ENCODE data around the gene C3orf22. TPM values are rescaled to one million over a fixed set of nuclear protein-coding genes. Genes with fewer than 3 reads are reported as not detected.

Gene C3orf22
- total RNA-seq, 1 experiment from 2014 or later, result not detected

GRCh38 chr3:126519506-126520455, 39.0 kb downstream of the C3orf22 start:
- in situ Hi-C loops (cut with HindIII; ENCODE audit: low pct_unique_long_range_greater_than_20kb, low sequenced_read_pairs), result no loop called here
- no peak for DNase-seq (ENCODE audit: low read depth)

DNA sequence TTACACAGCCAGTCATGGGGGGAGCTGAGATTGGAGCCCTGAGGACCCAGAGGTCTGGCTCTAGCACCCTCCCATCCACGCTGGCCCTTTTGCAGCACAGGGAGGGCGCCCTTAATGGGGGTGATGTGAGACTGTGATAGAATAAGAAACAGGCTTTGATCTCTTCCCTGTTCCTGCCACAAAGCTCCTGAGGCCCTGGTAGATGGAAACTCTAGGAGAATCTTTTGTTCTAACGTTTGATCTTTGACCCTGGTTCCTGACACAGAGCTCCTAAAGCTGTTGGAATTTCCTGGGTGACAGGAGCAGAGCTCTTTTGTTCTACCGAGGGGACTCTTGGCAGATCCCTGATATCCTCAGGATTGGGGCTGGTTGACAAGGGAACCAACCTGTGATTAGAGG, 40.0 kb downstream of the C3orf22 start:
- DNase-seq (ENCODE audit: low read depth), result no peak
- in situ Hi-C loops (cut with HindIII; ENCODE audit: low pct_unique_long_range_greater_than_20kb, low sequenced_read_pairs), result no loop called here

DNA sequence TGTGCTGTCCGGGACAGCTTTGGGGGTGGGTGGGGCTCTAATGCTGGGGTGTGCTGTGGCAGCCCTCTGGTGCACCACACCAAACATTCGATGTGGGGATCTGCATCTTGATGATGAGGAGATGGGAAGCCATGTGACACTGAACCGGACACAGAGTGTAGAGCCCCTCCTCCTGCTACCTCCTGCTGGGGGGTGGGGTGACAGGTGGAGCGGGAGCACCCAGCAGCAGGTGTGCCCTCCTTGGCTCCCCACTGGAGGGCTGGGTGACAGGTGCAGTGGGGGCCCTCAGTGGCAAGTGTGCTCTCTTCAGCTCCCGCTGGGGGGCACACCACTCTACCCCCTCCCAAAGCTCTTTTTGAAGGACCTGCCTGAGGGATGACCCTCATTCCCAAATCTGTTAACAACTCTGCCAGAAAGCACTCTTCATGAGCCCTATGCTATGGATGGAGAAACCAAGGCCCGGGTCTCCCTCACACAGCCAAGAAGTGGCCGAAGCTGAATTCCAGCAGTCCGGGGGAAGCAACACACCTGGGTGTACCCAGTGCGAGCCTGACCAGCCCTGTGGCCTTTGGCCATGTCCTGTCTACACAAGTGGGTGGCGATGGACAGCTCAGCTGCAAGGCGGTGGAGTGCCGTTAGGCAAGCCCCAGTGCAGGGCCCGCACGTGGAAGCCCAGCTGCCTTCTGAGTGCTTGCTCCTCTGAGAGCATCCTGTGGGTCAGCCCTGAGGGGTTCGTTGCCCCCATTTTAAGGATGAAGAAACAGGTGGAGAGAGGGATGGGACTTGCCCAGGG, 40.5 kb downstream of the C3orf22 start:
- in situ Hi-C loops (cut with HindIII; ENCODE audit: low pct_unique_long_range_greater_than_20kb, low sequenced_read_pairs), result no loop called here

GRCh38 chr3:126517291-126517951, 41.3 kb downstream of the C3orf22 start, which contains the start of gene UROC1:
UROC1 (minus strand) TSS chr3:126517773; CDS start chr3:126517719, 54 bp downstream.
- in situ Hi-C loops (cut with HindIII; ENCODE audit: low pct_unique_long_range_greater_than_20kb, low sequenced_read_pairs), result no loop called here
- DNase-seq (ENCODE audit: low read depth), result no peak

More for the DNA sequence above, 40.5 kb downstream of the C3orf22 start:
- DNase-seq (ENCODE audit: low read depth), result no peak

DNA sequence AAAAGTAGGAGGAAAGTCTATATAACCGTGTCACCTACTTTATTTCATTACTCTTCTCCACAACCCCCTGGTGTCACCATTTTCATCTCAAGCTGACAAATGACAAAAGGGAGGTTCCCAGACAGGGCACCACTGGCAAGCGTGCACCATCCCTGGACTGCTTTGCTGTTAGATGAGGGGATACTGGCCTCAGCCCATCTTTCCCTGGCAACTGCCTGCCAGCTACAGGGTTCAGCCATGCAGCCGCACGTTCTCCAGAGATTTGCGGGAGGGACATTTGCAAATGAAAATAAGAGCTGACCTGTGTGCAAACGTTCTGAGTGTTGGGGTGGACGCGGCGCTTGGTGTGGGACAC, 41.8 kb downstream of the C3orf22 start:
- DNase-seq (ENCODE audit: low read depth), result no peak
- in situ Hi-C loops (cut with HindIII; ENCODE audit: low pct_unique_long_range_greater_than_20kb, low sequenced_read_pairs), result no loop called here

DNA sequence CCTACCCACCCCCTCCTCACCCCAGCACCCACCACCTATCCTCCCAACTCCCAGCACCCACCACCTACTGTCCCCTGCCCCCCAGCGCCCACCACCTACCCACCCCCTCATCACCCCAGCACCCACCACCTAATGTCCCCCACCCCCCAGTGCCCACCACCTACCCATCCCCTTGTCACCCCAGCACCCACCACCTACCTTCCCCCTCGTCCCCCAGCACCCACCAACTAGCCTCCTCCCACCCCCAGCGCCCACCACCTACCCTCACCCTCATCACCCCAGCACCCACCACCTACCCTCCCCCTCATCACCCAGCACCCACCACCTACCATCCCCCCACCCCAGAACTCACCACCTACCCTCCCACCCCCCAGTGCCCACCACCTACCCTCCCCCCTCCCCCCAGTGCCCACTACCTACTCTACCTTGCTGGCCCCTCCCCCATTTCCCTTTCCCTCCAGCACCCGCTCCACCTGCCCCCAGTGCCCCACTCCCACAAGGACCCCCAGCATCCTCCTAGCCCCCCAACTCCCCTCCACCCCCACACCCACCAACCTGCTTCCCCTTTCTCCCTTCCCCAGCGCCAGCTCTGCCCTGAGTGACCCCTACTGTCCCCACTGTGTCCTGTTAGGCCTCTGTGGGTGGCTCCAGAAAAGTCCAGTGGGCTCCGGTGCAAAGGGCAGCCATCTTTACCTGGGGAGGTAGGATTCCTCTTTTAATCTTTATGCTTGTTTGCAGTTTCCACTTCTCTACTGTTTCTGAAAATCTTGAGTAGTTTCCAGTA, 42.4 kb downstream of the C3orf22 start:
- no peak for DNase-seq (ENCODE audit: low read depth)
- in situ Hi-C loops (cut with HindIII; ENCODE audit: low pct_unique_long_range_greater_than_20kb, low sequenced_read_pairs), result no loop called here

DNA sequence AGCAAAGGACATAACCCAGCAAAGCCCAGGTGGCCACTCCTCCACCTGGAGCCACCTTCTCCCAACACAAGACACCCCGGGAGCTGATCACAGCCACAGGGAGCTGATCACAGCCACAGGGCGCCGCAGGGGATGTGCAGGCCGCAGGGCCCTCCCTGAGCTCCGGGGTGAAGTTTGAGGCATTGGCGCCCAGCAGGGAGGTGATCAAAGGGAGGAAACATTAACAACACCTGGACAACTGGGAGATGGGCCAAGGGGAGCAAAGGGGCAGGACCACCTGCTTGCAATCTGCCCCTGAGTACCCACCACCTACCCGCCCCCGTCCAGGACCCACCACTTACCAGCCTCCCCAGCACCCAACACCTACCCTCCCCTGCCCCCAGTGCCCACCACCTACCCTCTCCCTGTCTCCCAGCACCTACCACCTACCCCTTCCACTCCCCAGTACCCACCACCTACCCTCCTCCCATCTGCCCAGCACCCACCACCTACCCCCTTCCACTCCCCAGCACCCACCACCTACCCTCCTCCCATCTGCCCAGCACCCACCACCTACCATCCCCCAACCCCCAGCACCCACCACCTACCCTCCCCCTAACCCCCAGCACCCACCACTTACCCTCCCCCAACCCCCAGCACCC, 43.5 kb downstream of the C3orf22 start:
- no peak for DNase-seq (ENCODE audit: low read depth)

DNA sequence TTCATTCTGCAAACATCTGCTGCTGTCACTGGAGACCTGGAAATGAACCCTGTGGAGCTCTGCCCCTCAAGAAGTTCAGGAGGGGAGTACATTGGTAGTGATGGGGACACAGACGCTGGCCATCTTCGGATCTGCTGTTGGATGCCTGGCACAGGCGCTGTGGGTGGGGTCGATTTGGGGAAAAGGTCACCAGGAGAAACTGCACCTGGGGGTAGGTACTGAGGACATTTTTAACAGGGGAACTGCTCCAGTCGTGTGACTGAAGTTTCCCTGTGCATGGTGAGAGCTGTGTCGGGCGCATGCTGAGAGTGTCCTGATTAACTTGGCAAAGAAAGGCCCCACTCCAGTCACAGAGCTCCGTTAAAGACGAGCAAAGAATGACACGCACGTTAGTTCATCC, 44.6 kb downstream of the C3orf22 start:
- no peak for DNase-seq (ENCODE audit: low read depth)
- in situ Hi-C loops (cut with HindIII; ENCODE audit: low pct_unique_long_range_greater_than_20kb, low sequenced_read_pairs), result no loop called here

More for the DNA sequence above, 43.5 kb downstream of the C3orf22 start:
- in situ Hi-C loops (cut with HindIII; ENCODE audit: low pct_unique_long_range_greater_than_20kb, low sequenced_read_pairs), result no loop called here

DNA sequence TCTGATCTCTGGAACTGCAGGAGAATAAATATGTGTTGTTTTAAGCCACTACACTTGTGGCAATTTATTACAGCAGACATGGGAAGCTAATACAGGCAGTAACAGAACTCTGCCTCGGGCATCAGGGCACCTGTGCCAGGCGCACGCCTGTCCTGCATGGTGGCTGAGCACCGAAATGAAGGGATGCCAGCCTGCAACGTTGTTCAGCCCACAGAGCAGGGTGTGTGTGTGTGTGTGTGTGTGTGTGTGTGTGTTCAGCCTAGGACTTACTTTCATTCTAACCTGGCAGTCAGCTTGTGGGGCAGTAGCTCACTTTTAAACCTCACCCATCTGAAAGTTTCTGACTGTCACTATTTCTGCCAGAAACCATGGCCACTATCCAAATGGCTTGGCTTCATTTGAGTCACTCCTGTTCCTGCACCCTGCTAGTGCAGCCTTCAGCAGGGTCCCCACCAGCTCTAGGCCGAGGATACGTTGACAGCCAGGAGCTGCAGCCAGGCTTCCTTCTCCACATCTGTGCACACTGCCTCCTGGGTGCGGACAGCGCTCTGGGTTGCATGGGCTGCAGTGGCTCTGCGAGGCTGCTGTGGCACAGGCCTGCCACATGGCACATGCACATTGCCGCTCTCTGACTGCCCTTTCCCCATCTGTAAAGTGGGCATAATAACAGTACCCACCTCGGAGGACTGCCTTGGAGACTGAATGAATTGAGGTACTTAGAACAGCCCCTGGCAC, 45.6 kb downstream of the C3orf22 start:
- in situ Hi-C loops (cut with HindIII; ENCODE audit: low pct_unique_long_range_greater_than_20kb, low sequenced_read_pairs), result no loop called here
- no peak for DNase-seq (ENCODE audit: low read depth)

DNA sequence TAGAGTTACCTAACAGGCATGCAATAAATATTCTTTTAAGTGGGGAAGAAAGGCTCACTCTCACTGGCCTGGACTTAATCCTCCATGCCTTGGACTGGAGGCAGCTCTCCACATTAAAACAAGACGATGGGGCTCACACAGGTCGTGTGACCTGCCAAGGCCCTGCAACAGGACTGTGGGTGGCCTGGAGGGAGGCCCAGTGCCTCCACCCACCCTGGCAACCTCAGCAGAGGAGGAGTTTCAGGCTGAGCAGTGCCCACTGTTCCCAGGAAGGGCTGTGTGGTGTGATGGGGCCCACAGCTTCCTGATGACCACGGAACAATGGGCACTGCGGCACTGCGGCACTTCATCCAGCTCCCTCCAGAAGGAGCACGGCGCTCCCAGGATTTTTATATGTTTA, 46.7 kb downstream of the C3orf22 start:
- in situ Hi-C loops (cut with HindIII; ENCODE audit: low pct_unique_long_range_greater_than_20kb, low sequenced_read_pairs), result no loop called here
- DNase-seq (ENCODE audit: low read depth), result no peak

DNA sequence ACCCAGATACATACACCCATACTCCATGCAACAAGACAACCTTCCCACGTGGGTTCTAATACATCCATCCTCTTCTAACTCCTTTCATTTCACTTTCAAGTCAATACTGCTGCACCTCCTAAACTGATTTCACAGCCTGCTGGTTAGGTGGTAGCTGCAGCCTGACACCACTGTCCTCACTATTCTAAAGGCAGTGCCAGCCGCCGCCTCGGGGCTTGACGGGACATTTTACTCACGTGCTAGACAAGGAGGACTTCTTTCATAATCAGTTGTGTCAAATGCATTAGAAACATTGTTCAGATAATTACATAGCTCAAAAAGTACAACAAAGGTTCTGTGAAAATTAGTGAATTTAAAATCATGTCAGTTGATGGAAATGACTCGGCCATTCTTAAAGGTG, 47.4 kb downstream of the C3orf22 start:
- DNase-seq (ENCODE audit: low read depth), result no peak
- in situ Hi-C loops (cut with HindIII; ENCODE audit: low pct_unique_long_range_greater_than_20kb, low sequenced_read_pairs), result no loop called here

DNA sequence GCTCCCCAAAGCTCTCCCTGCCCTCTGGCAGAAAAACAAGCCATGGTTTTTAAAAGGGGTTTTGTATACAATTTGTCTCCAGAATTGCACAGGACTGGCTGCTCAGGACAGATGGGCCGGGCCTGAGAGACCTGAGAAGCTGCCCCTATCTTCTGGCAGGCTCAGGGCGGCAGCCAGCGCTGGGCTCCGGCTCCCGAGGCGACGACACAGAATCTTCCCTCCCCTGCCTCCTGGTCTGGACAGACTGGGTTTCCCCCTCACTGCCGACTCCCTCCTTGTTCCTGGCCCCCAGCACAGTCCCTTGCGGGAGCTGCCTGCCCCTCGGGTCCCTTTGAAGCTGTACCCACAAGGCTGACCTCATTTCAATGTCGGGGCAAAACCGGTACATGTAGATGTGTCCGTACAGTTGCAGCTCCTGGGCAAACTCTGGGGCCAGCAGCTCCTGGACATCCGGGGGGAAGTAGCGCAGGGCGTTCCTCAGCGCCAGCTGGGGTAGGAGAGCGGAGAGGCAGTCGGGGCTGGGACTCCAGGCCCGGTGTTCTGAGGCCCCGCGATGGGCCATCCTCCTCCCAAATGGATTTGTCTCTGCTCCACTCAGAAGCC, 48.3 kb downstream of the C3orf22 start:
- DNase-seq (ENCODE audit: low read depth), result no peak
- in situ Hi-C loops (cut with HindIII; ENCODE audit: low pct_unique_long_range_greater_than_20kb, low sequenced_read_pairs), result no loop called here

- in situ Hi-C loops (cut with HindIII; ENCODE audit: low pct_unique_long_range_greater_than_20kb, low sequenced_read_pairs), result no loop called here
- no peak for DNase-seq (ENCODE audit: low read depth)
Measured at GRCh38 chr3:126509597-126510307, 49.0 kb downstream of the C3orf22 start.

DNA sequence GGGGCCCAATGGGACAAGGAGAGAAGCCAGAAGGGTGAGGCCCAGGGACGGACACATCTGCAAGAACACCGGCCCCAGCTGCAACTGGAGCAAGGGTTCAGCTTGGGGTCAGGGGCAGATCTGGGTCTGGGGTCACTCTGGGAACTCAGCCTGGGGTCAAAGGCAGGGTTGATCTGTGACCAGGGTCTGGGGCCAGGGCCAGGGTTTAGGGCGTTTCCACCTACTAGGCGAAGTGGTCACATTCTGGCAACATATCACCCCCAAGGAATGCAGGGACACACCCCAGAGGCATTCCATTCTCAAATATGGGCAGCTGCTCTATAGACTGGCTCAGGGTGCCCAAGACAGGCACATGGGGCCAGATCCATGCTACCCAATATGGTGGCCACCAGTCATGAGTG, 50.2 kb downstream of the C3orf22 start:
- DNase-seq (ENCODE audit: low read depth), result no peak
- in situ Hi-C loops (cut with HindIII; ENCODE audit: low pct_unique_long_range_greater_than_20kb, low sequenced_read_pairs), result no loop called here

- in situ Hi-C loops (cut with HindIII; ENCODE audit: low pct_unique_long_range_greater_than_20kb, low sequenced_read_pairs), result no loop called here
- DNase-seq (ENCODE audit: low read depth), result no peak
Measured at GRCh38 chr3:126507886-126508285, 50.8 kb downstream of the C3orf22 start.

- in situ Hi-C loops (cut with HindIII; ENCODE audit: low pct_unique_long_range_greater_than_20kb, low sequenced_read_pairs), result no loop called here
- no peak for DNase-seq (ENCODE audit: low read depth)
Measured at GRCh38 chr3:126503701-126504100, 55.0 kb downstream of the C3orf22 start.

Data from Caki2 (cell line).